Body of pancreas (tissue), 4 donors: Measurements from ENCODE around the gene TTPAL. TPM values are rescaled to one million over a fixed set of nuclear protein-coding genes. Genes with fewer than 3 reads are reported as not detected.

Source experiments
- ATAC-seq: fragments of 150-250 bp; one replicate; pipeline ENCODE4 v1.9.1; 2016
- DNase-seq, 4 donors: peaks; one replicate each; pipeline ENCODE4 v3.0.0-alpha.2; 2019
- H3K27ac ChIP-seq, 4 donors: fragments of 200-600 bp; sonication (generic); 1 replicate in 3 of 4; 2 replicates in 1 of 4; pipeline versions ENCODE4 v1.5.1 to v1.6.1; 2016 to 2019; ENCODE audit warnings: mild to moderate bottlenecking in 1 of 4, mixed read lengths in 1 of 4, moderate library complexity in 1 of 4
- H3K27me3 ChIP-seq, 2 donors: fragments of 200-600 bp; sonication (generic); one replicate each; pipeline ENCODE4 v1.6.0; 2016; ENCODE audit warnings: mild to moderate bottlenecking in 1 of 2
- H3K36me3 ChIP-seq, 2 donors: fragments of 200-600 bp; sonication (generic); replicated peaks in 1 of 2; 2 replicates each; pipeline ENCODE4 v1.5.1; 2016; ENCODE audit warnings: low read depth in 2 of 2; ENCODE audit not compliant: insufficient read depth in 1 of 2
- H3K4me1 ChIP-seq: fragments of 200-600 bp; sonication (generic); one replicate; pipeline ENCODE4 v1.6.0; 2016
- H3K4me3 ChIP-seq, 2 donors: fragments of 200-600 bp; sonication (generic); 1 replicate in 1 of 2; 2 replicates in 1 of 2; pipeline ENCODE4 v1.5.1; 2016 to 2019
- H3K9me3 ChIP-seq, 3 donors: fragments of 200-600 bp; sonication (generic); 1 replicate in 2 of 3; 2 replicates in 1 of 3; pipeline ENCODE4 v1.5.1; 2016
- CTCF ChIP-seq, 7 experiments: fragments of 450-650 bp in 4 of 7; fragments of 200-600 bp in 3 of 7; sonication (generic) in 3 of 7; IDR thresholded peaks; one replicate each; pipeline ENCODE4 v1.5.1; 2016 to 2019; ENCODE audit warnings: antibody characterized with exemption in 7 of 7
- POLR2A ChIP-seq, 3 donors: fragments of 450-650 bp; IDR thresholded peaks; one replicate each; pipeline ENCODE4 v1.6.1; 2016; ENCODE audit warnings: antibody characterized with exemption in 3 of 3, mild to moderate bottlenecking in 2 of 3
- WGBS, 2 donors: methylation state at CpG; one replicate each; pipeline ENCODE4 v1.1.5; 2017; 5-methylcytosine and 5-hydroxymethylcytosine counted together
- intact Hi-C: fragments of 100-400 bp; cut with DNase I; formaldehyde crosslinking; loops from one replicate; pipeline ENCODE4 v1.15.1; 2023
- total RNA-seq, 2 donors: library from RNA; depleted of rRNA; stranded (reverse); fragments of >200 nt; gene quantifications; one replicate each; pipeline ENCODE4 v1.1.0, GENCODE V29; 2016

TTPAL gene
- total RNA-seq, 2 donors from 2014 or later: 8.3 to 9.9 TPM

GRCh38 chr20:44522841-44523240 is 47.2 kb downstream of the TTPAL start:
- Histone ChIP-seq H3K4me3 (no peak overlapping the region), H3K36me3 (no peaks in the 10 kb centered on the region), H3K4me1 (peaks cover 32% of the 10 kb centered on the region), H3K27me3 (no peaks in the 10 kb centered on the region), H3K9me3 (no peaks in the 10 kb centered on the region), H3K27ac (peak overlapping the region in 3 of 4 donors; percentile 86 to 95 (median 94))
- TF ChIP-seq POLR2A (IDR thresholded peaks at IDR 0.05) (no peak), CTCF (IDR thresholded peaks at IDR 0.05) (no peak)
- WGBS, 2 donors: 58 to 79% methylated on average over 1 of the region's 1 CpG
- intact Hi-C loops: no loop called here
- ATAC-seq (no peak), DNase-seq (no peak)

GRCh38 chr20:44523746-44524145 is 48.1 kb downstream of the TTPAL start:
- Histone ChIP-seq H3K4me1 (peaks cover 24% of the 10 kb centered on the region), H3K4me3 (no peak overlapping the region), H3K27ac (no peak overlapping the region), H3K36me3 (no peaks in the 10 kb centered on the region), H3K9me3 (no peaks in the 10 kb centered on the region), H3K27me3 (no peaks in the 10 kb centered on the region)
- TF ChIP-seq POLR2A (IDR thresholded peaks at IDR 0.05) (no peak), CTCF (IDR thresholded peaks at IDR 0.05) (no peak)
- 34 to 43% methylated on average over 4 of the region's 4 CpGs for WGBS, 2 donors
- intact Hi-C loops: no loop called here
- no peak for DNase-seq
- ATAC-seq: no peak

- DNase-seq (no peak), ATAC-seq (no peak)
- H3K4me3 ChIP-seq: no peak overlapping the region
- H3K36me3 ChIP-seq: no peaks in the 10 kb centered on the region
- WGBS, 2 donors: 71 to 78% methylated on average over 6 of the region's 6 CpGs
- peaks cover 2% of the 10 kb centered on the region for H3K4me1 ChIP-seq
- no peak overlapping the region for H3K27ac ChIP-seq
- intact Hi-C loops: no loop called here
- H3K9me3 ChIP-seq: no peaks in the 10 kb centered on the region
- no peaks in the 10 kb centered on the region for H3K27me3 ChIP-seq
- TF ChIP-seq POLR2A (IDR thresholded peaks at IDR 0.05) (no peak), CTCF (IDR thresholded peaks at IDR 0.05) (no peak)
These were observed 50.5 kb downstream of the TTPAL start for GRCh38 chr20:44526129-44526528.

GRCh38 chr20:44527716-44528199 is 52.1 kb downstream of the TTPAL start:
- Histone ChIP-seq H3K27me3 (no peaks in the 10 kb centered on the region), H3K4me3 (no peak overlapping the region), H3K4me1 (peaks cover 11% of the 10 kb centered on the region), H3K27ac (no peak overlapping the region), H3K9me3 (no peaks in the 10 kb centered on the region), H3K36me3 (no peaks in the 10 kb centered on the region)
- WGBS, 2 donors: 40 to 58% methylated on average over 4 of the region's 4 CpGs
- TF ChIP-seq CTCF (IDR thresholded peaks at IDR 0.05) (no peak), POLR2A (IDR thresholded peaks at IDR 0.05) (no peak)
- intact Hi-C loops: no loop called here
- DNase-seq (no peak), ATAC-seq (no peak)

GRCh38 chr20:44528309-44528708 is 52.6 kb downstream of the TTPAL start:
- Histone ChIP-seq H3K27ac (no peak overlapping the region), H3K9me3 (no peaks in the 10 kb centered on the region), H3K36me3 (no peaks in the 10 kb centered on the region), H3K4me3 (no peak overlapping the region), H3K4me1 (peaks cover 14% of the 10 kb centered on the region), H3K27me3 (no peaks in the 10 kb centered on the region)
- TF ChIP-seq POLR2A (IDR thresholded peaks at IDR 0.05): no peak
- no peak for TF ChIP-seq CTCF (IDR thresholded peaks at IDR 0.05)
- 55 to 66% methylated on average over 6 of the region's 6 CpGs for WGBS, 2 donors
- ATAC-seq: no peak
- intact Hi-C loops: no loop called here
- no peak for DNase-seq
